HG03060 (cell line): ENCODE measurements around the gene LMO7.

Experiments used
- ATAC-seq: cut with Tn5 transposase; IDR thresholded peaks from one replicate; pipeline ENCODE4 v1.9.1; 2021; ENCODE audit warnings: low read depth, moderate number of reproducible peaks; ENCODE audit not compliant: unreplicated experiment

LMO7 gene

DNA sequence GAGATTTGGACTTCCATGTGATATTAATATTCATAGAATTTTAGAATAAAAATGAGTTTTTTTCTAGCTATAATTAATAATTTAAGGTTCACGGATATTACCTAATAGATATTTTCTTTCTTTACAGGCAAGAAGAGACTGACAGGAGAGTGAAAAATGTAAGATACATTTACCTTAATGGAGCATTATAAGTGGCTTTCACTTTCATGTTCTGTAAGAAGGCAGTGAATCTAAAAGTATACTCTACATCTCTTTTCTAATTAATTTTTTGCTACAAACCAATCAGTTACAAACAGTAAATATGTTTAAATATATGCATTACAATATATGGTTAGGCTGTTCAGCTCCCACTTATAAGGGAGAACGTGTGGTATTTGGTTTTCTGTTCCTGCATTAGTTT is 159.1 kb downstream of the LMO7 start:
- no peak for ATAC-seq

DNA sequence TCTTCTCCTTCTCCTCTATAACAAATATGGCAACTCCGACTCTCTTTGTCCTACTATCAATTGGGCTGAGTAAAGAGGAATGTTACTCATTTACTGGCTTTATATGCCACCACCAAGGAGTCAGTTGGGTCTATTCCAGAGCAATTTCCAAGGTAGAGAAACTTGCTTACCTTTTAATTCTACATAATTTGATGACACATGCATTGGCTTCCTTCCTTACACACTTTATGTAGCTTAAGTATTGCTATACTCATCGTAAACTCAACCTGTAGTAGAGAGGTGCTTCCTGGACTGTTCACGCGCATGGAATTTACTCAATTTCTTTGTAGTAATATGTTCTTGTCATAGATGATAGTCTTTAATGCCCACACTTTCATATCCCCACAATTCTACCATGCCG is 160.7 kb downstream of the LMO7 start:
- ATAC-seq: no peak

GRCh38 chr13:75797239-75797638 is 161.1 kb downstream of the LMO7 start:
- no peak for ATAC-seq

DNA sequence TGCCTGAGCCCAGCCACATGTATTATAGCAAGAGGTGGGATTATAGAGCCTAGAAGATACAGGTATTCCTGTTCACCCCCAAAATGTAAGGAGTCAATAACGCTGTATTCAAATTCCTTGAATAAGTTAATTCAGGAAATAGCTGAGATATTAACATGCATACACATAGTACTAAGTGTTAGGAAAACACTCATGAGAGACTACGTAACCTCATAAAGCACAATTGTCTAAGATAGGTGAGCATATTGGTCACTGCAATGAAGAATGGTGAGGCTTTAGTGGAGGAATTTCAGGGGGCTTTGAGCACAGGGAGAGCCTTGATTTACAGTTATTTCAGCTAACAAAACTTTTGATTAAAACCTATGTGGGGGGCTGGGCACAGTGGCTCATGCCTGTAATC is 161.6 kb downstream of the LMO7 start:
- ATAC-seq: no peak

DNA sequence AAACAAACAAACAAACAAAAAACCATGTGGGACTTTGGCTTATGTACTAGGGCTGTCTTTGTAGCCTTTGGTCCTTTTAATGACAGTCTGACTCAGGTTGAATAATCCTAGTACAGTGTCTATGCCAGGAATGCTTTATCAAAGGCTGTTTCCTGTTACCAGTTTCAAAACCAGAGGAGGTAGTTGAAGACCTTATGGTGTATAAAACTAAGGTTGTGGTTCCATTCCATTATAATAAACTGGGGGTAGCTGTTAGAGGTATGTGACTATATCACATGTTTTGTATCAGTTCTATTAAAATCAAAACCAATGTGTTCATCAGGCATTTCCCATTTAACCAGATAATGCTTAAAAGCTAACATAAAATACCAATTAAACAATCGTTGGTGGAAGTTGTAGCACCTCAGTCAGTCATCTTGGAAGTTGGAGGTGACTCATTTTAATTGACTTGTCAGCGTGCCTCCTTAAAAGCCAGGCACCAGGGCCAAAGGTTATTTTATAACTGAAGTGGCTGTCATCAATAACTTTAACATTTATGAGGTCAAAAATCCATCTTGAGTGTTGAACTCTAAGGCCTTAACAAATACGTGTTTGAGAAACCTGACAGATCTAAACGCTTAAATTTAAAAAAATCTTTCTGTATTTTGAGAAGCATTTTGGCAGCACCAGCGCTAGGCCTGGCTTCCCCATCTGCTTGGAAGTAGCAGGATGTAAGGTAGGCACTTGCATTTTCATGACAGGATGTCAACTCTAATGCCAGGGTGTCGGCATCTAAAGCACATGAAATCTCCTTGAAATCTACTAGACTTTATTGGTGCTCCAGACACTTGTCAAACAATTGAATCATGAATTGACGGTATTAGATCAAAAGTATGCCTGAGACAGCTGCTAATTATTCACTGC is 162.5 kb downstream of the LMO7 start:
- ATAC-seq: no peak

GRCh38 chr13:75800545-75800944 is 164.4 kb downstream of the LMO7 start:
- no peak for ATAC-seq

- ATAC-seq: no peak
Observed at GRCh38 chr13:75801388-75801945, 165.3 kb downstream of the LMO7 start.

- ATAC-seq: no peak
Observed at GRCh38 chr13:75802161-75802560, 166.0 kb downstream of the LMO7 start.

DNA sequence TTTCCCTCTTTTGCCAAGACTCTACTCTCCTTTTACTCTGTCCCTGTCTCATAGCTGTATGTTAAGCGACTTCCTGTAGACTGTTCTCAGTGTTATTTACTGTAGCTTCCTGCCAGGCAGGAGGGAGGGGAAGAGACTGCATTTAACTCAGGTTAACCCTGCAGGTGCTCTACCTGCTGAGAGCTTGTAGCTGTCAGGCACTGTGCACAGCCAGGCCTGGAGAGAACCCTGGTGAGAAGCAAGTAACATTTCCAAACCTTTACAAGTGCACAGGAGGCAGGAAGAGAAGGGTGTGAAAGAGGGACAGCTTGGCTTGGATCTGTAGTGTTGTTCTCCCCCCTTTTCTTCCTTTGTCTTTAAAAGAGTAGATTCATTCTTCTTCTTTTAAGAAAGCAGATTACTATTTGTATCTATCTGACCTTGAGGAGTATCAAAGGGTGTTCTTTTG is 167.1 kb downstream of the LMO7 start:
- ATAC-seq: no peak

- no peak for ATAC-seq
Observed at GRCh38 chr13:75804054-75804453, 167.9 kb downstream of the LMO7 start.

DNA sequence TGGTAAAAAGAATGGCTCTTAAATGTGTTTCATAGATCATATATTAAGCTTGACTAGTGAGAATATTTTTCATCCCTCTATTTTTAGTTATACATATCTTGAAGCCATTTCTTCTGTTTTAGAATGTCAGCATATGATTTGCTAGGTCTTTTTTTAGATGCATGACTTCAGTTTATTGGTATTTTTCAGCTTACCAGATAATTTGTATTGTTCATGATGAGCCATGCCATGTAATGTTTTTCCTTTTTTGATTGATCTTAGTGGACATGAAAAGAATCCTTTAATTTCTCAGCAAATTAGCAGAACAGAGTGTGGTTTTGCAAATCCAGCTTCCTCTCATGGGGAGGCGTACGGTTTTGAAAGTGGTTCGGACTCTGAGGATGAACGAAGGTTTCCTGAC is 168.5 kb downstream of the LMO7 start:
- ATAC-seq: no peak

- ATAC-seq: no peak
Observed at GRCh38 chr13:75806117-75806516, 170.0 kb downstream of the LMO7 start.

DNA sequence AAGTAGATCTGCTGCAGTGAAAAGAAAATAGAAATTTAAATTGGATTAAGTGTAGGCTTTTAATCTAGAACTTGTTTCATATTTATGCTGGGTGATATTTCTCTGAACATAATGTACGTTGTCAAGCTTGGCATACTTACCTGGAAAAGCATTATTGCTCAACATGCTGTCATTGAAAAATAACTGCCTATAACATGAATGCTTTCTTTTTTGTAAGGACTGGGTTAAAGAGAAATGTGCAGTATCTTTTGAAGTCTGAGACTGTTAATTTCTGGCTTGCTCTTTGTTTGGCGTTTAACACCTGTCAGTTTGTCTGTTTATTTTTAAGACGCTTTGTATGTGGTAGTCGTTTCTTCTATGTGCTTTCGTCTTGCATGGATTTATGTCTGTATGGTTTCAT is 175.2 kb downstream of the LMO7 start:
- no peak for ATAC-seq

DNA sequence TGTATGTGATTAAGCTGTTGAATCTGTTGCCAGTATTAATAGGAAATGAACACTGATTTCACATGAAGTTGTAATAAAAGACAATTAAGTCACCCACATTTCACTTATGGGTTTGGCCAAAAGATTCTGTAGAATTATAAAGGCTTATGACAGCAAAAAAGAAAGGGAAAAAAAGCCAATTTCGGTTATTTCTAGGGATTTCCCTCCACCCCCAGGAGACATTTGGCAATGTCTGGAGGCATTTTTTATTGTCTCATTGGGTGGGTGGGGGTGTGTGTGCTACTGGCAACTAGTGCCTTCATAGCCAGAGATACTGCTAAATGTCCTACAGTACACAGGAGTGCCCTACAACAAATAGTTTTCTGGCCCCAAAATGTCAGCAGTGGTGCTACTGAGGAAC is 175.7 kb downstream of the LMO7 start:
- ATAC-seq: no peak

DNA sequence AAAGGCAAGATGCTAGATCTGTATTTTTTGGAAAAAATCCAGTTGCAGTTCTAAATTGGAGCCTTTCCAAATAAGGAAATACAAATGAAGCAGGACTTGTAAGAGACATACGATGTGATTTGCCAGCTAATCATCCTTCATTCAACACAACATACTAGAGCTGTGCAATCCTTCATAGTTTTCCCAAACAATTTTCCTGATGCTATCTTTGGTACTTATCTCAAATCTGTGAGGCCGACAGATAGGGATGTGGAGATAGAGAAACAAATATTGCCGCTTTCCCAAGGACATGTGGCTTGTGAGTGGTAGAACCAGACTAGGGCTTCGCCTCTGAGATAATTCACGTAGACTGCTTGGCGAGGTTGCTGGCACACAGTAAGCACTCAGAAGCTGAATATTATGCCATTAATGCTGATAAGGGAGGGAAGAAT is 176.6 kb downstream of the LMO7 start:
- ATAC-seq: no peak

GRCh38 chr13:75813323-75813722 is 177.2 kb downstream of the LMO7 start:
- no peak for ATAC-seq

GRCh38 chr13:75818179-75818967 is 182.2 kb downstream of the LMO7 start:
- no peak for ATAC-seq

GRCh38 chr13:75818968-75819225 is 182.8 kb downstream of the LMO7 start:
- ATAC-seq: no peak

DNA sequence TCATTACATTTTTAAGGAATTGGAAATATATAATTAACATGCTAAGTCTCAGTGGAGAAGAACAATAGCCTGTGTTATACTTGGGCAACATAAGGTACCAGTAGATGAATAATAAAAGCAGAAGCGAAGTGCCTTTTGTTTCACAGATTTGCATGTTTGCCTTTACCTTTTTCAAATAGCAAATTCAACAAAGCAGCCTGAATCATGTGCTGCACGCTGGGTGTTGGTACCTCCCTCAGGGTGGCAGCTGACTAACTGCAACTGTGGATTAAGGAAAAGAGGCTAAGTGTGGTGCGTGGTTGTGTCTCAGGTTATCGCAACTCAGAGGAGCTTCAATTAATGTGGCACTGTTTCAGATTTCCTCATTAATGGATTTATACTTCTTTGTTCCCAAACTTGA is 189.0 kb downstream of the LMO7 start:
- no peak for ATAC-seq

GRCh38 chr13:75825594-75825993 is 189.5 kb downstream of the LMO7 start:
- no peak for ATAC-seq

GRCh38 chr13:75826391-75826790 is 190.3 kb downstream of the LMO7 start:
- no peak for ATAC-seq

DNA sequence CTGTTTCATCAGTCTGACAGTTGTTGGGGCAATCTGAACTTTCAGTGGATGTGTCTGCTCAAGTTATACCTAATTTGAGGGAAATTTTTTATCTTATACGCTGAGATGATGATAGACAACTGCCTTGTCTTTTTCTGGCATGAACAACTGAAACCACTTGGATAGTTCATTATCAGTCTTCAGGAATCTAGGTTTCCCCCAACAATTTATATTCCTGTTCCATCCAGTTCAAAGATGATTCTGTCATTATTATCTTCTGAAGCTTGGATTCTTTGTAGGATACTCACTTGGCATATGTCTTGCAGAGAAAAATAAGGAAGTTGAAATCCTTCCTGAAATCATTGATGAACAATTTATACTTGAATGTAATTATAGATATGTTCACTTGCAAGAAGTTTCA is 193.7 kb downstream of the LMO7 start:
- no peak for ATAC-seq
